CD4-positive, alpha-beta T cell treated with Interleukin-12 subunit alpha and Interleukin-12 subunit beta, for 1 hour (primary cell): Measurements from ENCODE around the gene MAP4K1.
"Not testable (repeated sequence)": the region's sequence is repeated elsewhere in the genome, so short reads cannot be mapped to it uniquely, and the experiment has no call there.

Experiments
- DNase-seq: peaks from one replicate; pipeline ENCODE4 v3.0.0-alpha.2; 2020

The MAP4K1 gene

DNA sequence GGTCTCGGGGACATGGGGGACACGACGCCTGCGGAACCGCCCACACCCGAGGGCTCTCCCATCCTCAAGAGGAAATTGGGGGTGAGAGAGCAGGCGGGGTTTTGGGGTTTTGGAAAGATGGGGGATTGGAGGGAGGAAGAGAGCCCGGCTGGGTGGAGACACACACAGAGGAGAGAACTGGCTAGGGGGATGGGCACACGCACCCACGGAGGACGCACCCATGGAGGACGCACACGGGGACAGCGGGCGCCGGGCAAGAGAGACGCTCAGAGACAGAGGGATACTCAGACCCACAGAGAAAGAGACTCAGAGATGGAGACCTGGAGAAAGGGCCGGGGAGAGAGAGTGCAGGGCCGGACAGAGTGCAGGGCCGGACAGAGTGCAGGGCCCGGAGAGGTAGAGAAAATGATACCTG, 52.1 kb downstream of the MAP4K1 start:
- DNase-seq: no peak

DNA sequence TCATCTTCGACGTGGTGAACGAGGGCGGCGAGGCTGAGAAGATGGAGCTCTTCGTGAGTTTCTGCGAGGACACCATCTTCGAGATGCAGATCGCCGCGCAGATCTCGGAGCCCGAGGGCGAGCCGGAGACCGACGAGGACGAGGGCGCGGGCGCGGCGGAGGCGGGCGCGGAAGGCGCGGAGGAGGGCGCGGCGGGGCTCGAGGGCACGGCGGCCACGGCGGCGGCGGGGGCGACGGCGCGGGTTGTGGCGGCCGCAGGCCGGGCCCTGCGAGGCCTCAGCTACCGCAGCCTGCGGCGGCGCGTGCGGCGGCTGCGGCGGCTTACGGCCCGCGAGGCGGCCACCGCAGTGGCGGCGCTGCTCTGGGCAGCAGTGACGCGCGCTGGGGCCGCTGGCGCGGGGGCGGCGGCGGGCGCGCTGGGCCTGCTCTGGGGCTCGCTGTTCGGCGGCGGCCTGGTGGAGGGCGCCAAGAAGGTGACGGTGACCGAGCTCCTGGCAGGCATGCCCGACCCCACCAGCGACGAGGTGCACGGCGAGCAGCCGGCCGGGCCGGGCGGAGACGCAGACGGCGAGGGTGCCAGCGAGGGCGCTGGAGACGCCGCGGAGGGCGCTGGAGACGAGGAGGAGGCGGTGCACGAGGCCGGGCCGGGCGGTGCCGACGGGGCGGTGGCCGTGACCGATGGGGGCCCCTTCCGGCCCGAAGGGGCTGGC, 52.6 kb downstream of the MAP4K1 start:
- DNase-seq: peak; percentile 30

DNA sequence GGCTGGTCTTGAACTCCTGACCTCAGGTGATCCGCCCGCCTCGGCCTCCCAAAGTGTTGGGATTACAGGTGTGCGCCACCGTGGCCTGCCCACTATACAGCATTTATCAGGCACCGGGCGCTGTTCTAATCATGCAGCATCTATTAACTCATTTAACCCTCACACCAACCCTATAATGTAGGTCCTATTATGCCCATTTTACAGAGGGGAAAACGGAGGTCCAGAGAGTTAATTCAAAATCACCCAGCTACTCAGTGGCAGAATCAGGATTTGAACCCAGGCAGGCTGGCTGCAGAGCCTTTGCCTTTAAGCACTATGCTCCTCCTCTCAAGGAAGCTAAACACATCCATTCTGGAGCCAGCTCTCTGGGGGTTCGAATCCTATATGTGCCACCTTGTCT, 54.3 kb downstream of the MAP4K1 start:
- DNase-seq: no peak

DNA sequence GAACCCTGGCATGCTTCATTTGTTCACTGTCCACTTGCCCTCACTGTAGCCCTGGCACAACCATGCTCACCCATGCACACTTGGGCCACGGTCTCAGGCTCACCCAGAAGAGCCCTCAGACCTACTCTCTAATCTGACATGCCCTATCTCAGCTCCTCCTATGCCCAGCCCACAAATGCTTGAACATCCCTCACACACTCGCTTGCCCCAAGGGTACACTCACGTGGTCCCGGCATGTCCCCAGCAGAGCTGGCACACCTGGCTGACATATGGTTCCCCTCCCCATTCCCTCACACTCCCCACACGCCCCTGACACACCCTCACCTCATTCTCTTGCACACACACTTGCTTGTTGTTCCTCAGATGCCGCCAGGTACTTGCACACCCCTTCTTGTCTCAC, 55.7 kb downstream of the MAP4K1 start:
- no peak for DNase-seq

DNA sequence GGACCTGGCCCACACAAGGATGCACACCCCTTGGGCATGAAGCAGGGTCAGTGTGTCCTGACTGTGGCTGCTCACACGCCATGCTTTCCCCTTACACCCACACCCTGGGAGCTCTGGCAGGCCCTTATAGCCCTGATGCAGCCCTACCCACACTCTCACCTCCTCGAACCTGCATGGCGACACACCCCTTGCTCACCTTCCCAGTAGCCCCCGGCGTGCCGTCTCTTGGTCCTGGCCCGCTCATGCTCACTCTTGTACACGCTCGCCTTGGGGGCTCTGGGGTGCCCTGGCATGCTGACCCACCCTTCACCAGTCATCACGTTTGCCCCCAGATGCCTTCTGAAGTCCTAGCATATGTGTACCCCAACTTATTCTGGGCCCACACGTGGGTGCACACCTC, 56.1 kb downstream of the MAP4K1 start:
- no peak for DNase-seq

DNA sequence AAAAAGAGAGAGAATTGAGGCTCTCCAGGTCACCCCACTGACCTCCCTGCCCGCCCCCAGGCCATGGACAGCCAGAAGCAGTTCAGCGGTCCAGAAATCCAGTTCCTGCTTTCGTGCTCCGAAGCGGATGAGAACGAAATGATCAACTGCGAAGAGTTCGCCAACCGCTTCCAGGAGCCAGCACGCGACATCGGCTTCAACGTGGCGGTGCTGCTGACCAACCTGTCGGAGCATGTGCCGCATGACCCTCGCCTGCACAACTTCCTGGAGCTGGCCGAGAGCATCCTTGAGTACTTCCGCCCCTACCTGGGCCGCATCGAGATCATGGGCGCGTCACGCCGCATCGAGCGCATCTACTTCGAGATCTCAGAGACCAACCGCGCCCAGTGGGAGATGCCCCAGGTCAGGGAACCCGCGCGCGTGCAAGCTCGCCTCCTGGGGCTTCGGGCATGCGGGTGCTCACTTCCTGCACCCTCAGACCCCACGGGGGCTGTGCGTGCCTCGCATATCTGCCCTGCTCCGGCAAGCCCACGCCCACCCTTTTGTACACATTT, 56.6 kb downstream of the MAP4K1 start:
- no peak for DNase-seq

DNA sequence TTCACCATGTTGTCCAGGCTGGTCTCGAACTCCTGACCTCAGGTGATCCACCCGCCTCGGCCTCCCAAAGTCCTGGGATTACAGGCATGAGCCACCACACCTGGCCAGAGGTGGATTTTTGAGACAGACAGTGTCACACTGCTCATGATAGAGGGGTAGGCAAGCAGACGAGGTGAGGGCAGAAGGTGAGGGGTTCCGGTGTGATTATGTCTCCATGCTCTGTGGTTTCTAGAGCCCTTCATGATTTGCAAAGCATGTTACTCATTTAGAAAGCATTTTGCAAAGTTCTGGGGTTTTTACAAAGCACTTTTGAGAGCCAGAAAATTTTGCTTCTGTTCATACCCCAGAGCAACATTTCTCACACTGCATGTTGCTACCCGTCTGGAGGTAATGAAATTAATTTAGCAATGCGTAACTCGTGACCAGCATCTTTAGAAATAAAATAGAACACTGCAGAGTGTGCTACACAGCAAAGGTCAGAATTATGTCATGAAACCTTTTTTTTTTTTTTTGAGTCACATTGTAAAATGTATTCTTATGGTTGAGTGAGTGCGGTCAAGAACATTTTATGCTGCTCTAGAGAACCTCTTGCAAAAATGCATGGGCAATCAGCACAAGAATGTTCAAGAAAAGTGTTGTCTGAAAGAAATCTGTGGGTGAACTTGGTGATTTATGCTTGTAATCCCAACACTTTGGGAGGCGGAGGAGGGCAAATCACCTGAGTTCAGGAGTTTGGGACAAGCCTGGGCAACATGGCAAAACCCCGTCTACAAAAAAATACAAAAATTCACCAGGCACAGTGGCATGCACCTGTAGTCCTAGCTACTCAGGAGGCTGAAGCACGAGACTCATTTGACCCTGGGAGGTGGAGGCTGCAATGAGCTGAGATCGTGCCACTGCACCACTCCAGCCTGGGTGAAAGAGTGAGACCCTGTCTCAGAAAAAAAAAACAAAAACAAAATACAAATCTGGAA, 58.0 kb downstream of the MAP4K1 start:
- DNase-seq: peak; percentile 55

DNA sequence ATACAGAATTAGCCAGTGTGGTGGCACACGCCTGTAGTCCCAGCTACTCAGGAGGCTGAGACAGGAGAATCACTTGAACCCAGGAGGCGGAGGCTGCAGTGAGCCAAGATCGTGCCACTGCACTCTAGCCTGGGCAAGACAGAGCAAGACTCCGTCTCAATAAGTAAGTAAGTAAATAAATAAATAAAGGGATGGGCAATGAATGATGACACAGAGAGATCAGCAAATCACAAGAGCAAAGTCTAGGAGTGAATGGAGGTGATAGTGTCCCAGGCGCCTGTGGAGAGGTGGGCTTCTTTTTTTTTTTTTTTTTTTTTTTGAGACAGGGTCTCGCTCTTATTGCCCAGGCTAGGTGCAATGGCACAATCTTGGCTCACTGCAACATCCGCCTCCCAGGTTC, 58.8 kb downstream of the MAP4K1 start:
- DNase-seq: not testable (repeated sequence)

DNA sequence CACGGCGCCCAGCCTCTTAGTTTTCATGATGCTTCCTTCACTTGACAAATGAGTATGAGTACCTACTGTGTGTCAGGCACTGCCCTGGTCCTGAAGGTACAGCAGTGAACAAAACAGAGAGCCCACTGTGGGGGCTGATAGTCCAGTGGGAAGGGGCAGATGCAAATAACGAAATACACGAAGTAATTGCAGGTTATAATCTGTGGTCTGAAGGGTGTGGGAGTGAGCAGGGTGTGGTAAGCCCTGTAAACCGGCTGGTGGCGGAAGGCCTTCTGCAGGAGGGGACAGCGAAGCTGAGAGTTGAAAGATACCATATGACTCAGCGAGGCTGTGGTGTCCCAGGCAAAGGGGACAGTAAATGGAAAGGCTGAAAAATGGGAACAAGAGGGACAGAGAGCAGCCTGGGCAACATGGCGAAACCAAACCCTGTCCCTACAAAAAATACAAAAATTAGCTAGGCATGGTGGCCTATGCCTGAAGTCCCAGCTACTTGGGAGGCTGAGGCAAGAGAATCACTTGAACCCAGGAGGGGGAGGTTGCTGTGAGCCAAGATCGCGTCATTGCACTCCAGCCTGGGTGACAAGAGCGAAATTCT, 60.5 kb downstream of the MAP4K1 start:
- DNase-seq: peak; percentile 50

DNA sequence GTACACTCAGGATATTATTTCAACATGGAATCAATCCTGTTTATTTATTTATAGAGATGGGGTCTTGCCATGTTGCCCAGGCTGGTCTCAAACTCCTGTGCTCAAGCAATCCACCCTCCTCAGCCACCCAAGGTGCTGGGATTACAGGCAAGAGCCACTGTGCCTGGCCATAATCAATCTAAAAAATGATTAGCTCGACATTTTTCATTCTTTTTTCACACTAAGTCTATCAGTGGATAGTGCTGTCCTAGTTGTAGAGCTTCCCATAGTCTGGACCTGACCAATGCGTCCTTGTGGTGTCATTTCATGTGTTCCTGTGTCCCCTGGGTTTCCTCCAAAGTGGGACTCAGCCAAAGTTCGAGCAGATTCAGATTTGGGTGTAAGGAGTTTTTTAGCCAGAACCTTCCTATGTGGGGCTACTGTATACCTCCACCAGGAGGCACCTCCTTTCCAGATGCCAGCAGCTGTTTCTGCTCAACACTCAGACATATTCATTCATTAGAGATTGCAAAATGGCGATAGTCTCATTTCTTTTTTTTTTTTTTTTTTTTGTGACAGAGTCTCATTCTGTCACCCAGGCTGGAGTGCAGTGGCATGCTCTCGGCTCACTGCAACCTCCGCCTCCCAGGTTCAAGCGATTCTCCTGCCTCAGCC, 61.1 kb downstream of the MAP4K1 start:
- DNase-seq: no peak

DNA sequence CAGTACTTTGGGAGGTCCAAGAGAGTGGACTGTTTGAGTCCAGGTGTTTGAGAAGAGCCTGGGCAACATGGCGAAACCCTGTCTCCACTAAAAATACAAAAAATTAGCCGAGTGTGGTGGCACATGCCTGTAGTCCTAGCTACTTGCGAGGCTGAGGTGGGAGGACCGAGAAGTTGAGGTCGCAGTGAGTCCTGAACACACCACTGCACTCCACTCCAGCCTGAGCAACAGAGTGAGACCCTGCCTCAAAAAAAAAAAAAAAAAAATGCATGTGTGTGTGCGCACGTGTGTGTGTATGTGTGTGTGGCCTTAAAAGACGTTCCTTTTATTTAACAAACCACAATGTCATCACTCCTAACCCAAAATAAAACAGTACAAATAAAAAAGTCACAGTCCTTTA, 62.6 kb downstream of the MAP4K1 start:
- no peak for DNase-seq

DNA sequence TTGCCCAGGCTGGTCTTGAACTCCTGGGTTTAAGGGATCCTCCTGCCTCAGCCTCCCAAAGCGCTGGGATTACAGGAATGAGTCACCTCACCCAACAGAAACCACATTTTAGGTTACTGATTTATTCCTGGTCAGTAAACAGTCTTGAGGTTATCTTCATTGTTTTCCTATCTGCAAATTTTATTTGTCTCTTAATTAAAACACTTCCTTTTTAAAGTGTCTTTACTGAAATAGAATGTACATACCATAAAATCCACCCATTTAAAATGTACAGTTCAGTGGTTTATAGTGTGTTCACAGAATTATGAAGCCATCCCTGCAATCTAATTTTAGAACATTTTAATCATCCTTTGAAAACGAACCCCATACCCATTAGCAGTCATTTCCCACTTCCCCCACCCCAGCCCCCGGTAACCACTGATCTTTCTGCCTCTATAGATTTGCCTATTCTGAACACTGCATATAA, 63.0 kb downstream of the MAP4K1 start:
- DNase-seq: no peak

DNA sequence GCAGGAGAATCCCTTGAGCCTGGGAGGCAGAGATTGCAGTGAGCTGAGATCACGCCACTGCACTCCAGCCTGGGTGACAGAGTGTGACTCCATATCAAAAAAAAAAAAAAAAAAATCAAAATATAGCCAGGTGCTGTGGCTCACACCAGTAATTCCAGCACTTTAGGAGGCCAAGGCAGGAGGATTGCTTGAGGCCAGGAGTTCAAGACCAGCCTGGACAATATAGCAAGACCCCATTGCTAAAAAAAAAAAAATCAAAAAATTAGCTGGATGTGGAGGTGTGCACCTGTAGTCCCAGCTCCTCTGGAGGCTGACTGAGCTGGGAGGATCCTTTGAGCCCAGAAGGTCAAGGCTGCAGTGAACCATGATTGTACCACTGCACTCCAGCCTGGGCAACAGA, 64.5 kb downstream of the MAP4K1 start:
- not testable (repeated sequence) for DNase-seq

DNA sequence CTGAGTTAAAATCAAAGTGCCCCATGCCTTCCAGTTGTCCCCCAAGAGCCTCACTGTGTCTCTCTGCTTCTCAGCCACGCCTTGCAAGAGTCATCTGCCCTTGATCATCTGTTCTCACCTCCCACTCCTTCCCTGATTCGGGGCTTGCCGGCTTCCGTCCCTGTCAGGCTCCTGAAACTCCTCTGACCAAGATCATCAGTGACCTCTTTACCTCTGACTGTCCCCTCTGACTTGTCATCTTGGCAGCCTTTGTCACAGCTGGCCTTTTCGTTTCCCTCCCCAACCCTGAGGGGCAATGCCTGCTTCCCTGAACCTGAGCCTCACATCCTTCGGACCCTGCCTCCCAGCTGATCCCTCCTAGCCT, 66.3 kb downstream of the MAP4K1 start:
- no peak for DNase-seq

DNA sequence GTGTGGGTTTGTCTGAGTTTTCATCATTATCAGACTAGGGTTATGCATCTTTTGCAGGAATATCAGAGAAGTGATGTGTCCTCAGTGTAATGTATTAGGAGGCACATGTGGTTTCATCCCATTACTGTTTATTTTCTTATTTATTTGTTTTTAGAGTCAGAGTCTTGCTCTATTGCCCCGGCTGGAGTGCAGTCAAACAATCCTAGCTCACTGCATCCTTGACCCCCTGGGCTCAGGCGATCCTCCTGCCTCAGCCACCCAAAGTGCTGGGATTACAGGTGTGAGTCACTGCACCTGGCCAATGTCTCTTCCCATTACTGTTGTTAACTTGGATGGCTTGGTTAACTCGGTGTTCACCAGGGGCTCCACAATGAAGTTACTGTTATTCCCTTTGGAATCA, 67.4 kb downstream of the MAP4K1 start:
- DNase-seq: no peak

DNA sequence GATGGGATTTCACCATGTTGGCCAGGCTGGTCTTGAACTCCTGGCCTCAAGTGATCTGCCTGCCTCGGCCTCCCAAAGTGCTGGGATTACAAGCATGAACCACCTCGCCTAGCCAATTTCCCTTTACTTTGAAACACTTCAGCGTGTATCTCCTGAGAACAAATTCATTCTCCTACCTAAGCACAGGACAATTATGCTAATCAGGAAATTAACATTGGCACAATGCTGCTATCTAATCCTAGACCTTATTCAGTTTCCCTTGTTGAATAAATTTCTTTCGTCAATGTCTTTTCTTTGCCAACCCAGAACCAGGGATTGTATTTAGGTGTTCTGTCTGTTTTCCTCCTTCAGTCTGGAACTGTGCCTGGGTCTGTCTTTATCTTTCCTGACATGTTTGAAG, 67.8 kb downstream of the MAP4K1 start:
- no peak for DNase-seq

DNA sequence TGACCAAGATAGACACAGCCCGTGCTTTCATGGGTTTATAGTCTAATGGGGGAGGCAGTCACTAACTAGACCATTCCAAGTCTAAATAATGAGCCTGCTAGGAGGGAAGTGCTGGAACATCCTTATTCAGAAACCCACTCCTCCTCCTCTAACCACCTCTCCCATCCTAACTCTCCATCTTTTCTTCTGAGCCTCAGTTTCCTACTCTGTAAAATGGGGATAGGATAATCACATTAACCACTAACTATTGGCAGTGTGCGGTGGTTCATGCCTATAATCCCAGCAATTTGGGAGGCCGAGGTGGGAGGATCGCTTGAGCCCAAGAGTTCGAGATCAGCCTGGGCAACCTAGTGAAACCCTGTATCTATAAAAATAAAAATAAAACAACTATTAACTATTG, 68.7 kb downstream of the MAP4K1 start:
- DNase-seq: no peak

DNA sequence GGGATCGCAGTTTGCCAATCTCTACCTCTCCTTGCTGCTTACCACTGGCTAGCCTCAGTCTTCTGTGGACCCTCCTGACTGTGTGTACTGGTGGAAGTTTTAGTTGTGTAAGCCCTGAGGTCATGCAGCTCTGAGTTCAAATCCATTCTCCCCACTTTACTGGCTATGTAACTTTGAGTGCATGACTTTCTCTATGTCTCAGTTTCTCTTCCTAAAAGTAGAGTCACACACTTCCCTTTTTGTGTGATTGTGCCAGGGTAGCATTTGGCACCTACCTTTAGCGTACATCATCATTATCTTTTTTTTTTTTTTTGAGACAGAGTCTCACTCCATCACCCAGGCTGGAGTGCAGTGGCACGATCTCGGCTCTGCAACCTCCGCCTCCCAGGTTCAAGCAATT, 70.3 kb downstream of the MAP4K1 start:
- no peak for DNase-seq

DNA sequence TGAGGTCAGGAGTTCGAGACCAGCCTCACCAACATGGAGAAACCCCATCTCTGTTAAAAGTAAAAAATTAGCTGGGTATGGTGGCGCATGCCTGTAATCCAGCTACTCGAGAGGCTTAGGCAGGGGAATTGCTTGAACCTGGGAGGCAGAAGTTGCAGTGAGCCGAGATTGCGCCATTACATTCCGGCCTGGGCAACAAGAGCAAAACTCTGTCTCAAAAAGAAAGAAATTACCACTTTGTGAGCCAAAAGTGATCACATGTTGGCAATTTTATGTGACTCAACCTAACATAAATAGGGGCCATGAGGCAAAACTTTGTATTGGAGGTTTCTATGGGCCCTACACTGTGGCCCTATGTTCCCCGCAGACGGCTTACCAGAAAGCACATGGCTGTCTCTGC, 72.2 kb downstream of the MAP4K1 start:
- DNase-seq: no peak

DNA sequence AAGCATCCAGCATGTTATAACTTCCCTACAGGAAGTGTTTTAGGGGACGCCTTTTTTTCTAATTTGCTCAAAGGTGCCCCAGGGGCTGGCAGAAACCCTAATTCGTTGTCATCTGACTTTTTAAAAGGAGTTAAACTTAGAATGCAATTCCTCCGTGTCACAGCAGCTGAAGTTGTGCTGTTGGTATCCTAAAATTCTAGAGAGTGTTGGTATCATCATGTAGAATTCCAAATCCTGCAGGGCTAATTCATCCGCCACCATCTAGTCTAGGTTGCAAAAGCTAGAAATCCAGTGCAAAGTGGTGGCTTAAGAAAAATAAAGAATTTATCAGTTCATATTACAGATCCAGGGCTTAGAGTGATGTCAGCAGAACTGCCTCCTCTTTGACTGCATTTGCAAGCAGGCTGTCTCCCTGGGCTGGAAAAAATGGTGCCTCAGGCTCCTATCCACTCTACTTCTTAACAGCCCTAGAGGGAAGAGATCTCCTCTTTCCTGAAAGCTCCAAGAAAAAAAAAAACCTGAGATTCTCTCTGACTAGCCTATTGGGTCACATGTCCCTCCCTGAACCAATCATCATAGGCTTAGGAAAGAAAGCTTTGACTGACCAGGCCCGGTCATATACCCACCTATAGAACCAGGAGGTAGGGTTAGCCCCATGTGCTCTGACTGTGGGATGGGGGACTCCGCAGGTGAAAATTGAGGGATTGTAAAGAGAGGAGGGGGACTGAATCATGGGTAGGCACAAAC, 73.0 kb downstream of the MAP4K1 start:
- DNase-seq: no peak

DNA sequence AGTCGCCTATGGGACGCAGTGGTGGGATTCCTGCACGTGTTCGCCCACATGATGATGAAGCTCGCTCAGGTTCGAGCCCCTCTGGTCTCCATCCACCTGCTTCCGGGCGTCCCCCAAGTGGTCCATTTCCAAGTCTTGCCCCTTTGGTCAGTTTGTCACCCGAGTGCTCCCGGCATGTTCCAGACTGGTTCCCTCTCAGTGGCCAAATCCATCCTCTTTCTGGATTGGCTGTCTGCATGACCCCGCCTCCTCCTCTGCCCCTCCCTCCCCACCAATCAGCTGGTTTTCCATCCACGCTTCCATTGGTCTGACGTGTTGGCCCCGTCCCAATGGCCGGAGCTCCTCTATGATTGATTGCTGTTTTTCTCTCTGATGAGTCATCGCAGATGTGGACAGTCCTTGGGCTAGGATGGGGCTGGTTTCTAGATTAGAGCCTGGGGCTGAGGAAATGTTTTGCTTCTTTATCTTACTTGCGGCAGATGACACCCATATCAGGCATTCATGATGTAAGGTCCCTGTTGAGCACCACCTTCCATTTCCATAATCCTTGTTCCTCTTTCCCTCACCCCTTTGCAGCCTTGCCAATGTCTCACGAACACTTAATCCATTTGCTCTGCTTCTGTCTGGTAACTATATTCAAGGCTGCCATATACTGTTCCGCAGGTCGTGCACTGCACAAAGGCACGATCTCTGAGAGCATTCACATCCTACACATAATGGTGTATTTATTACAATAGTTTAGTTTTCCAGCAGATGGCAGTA, 73.8 kb downstream of the MAP4K1 start:
- DNase-seq: peak; percentile 73
